Uterus (tissue), 4 donors: ENCODE measurements around the gene IQSEC3. TPM values are rescaled to one million over a fixed set of nuclear protein-coding genes. Genes with fewer than 3 reads are reported as not detected.

ENCODE experiments used
- DNase-seq, 2 donors: peaks; one replicate each; pipeline ENCODE4 v3.0.0-alpha.2; 2019 to 2020
- H3K27ac ChIP-seq, 2 donors: fragments of 200-600 bp; sonication (generic); 1 replicate in 1 of 2; 2 replicates in 1 of 2; pipeline ENCODE4 v1.5.1; 2016 to 2018
- H3K27me3 ChIP-seq, 2 donors: fragments of 200-600 bp; sonication (generic); one replicate each; pipeline ENCODE4 v1.5.1; 2018 to 2019; ENCODE audit warnings: control low read depth in 1 of 2
- H3K36me3 ChIP-seq, 2 donors: fragments of 200-600 bp; sonication (generic); one replicate each; pipeline ENCODE4 v1.5.1; 2019; ENCODE audit warnings: control low read depth in 1 of 2
- H3K4me1 ChIP-seq, 2 donors: fragments of 200-600 bp; sonication (generic); one replicate each; pipeline ENCODE4 v1.5.1; 2018 to 2019; ENCODE audit warnings: control low read depth in 1 of 2
- H3K4me3 ChIP-seq, 2 donors: fragments of 200-600 bp; sonication (generic); 1 replicate in 1 of 2; 2 replicates in 1 of 2; pipeline ENCODE4 v1.5.1; 2018 to 2019; ENCODE audit warnings: mild to moderate bottlenecking in 1 of 2
- H3K9me3 ChIP-seq, 2 donors: fragments of 200-600 bp; sonication (generic); one replicate each; pipeline ENCODE4 v1.5.1; 2019; ENCODE audit warnings: control low read depth in 1 of 2
- CTCF ChIP-seq, 4 experiments: fragments of 200-600 bp in 2 of 4; fragments of 450-650 bp in 2 of 4; sonication (generic) in 2 of 4; IDR thresholded peaks; one replicate each; pipeline ENCODE4 v1.5.1; 2016 to 2019; ENCODE audit warnings: antibody characterized with exemption in 4 of 4, mild to moderate bottlenecking in 2 of 4, moderate library complexity in 1 of 4
- POLR2A ChIP-seq, 2 donors: fragments of 450-650 bp; IDR thresholded peaks; one replicate each; pipeline ENCODE4 v1.6.1; 2016; ENCODE audit warnings: antibody characterized with exemption in 2 of 2, mild to moderate bottlenecking in 1 of 2, moderate library complexity in 1 of 2
- intact Hi-C: fragments of 100-400 bp; cut with DNase I; formaldehyde crosslinking; loops from one replicate; pipeline ENCODE4 v1.15.1; 2023; ENCODE audit warnings: low total_unique reads
- total RNA-seq, 4 donors: library from RNA; depleted of rRNA in 3 of 4; stranded (reverse); fragments of >200 nt in 3 of 4; gene quantifications; one replicate each; pipeline versions ENCODE4 v1.1.0 to v1.2.4, GENCODE V29; 2014 to 2023
- donor health status: DM: yes; HTN: yes; CAD: no.

IQSEC3 gene
- total RNA-seq, 4 donors from 2014 or later = under 0.01 to 2.9 (median 1.3) TPM

DNA sequence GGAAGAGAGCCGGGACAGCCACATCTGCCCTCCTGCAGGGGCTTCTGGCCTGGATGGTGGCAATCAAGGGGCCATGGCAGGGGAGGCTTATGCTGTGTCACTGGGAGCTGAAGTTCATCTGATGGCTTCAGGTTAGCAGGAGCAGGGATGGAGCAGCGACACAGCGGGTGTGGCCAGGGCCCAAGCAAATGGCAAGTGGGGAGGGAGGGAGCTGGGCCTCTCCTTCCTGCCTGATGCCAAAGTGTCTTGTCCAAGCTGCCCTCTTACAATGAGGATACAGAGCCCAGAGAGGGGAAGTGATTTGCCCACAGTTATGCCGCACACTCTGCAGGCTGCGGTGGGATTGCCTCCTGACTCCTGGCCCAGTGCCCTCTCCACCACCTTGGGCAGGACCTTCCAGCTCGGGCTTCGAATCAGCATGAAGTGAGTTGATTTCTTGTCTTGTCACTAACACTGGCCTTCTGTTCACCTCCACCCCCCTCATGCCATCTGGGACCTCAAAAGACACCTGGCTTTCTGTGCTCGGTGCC lies 51.3 kb downstream of the IQSEC3 start:
- no peak overlapping the region for H3K27ac ChIP-seq
- H3K27me3 ChIP-seq = no peaks in the 10 kb centered on the region
- DNase-seq = no peak
- intact Hi-C loops = no loop called here
- H3K36me3 ChIP-seq = no peaks in the 10 kb centered on the region
- TF ChIP-seq CTCF (IDR thresholded peaks at IDR 0.05) (no peak), POLR2A (IDR thresholded peaks at IDR 0.05) (no peak)
- H3K4me1 ChIP-seq = no peaks in the 10 kb centered on the region
- H3K9me3 ChIP-seq = no peaks in the 10 kb centered on the region
- no peak overlapping the region for H3K4me3 ChIP-seq

- intact Hi-C loops = no loop called here
- no peak for DNase-seq
- TF ChIP-seq POLR2A (IDR thresholded peaks at IDR 0.05) = no peak
- no peak for TF ChIP-seq CTCF (IDR thresholded peaks at IDR 0.05)
- no peaks in the 10 kb centered on the region for H3K9me3 ChIP-seq
- H3K36me3 ChIP-seq = no peaks in the 10 kb centered on the region
- H3K4me3 ChIP-seq = no peak overlapping the region
- H3K4me1 ChIP-seq = no peaks in the 10 kb centered on the region
- no peaks in the 10 kb centered on the region for H3K27me3 ChIP-seq
- no peak overlapping the region for H3K27ac ChIP-seq
Measured at GRCh38 chr12:118591-118990, 52.0 kb downstream of the IQSEC3 start.

DNA sequence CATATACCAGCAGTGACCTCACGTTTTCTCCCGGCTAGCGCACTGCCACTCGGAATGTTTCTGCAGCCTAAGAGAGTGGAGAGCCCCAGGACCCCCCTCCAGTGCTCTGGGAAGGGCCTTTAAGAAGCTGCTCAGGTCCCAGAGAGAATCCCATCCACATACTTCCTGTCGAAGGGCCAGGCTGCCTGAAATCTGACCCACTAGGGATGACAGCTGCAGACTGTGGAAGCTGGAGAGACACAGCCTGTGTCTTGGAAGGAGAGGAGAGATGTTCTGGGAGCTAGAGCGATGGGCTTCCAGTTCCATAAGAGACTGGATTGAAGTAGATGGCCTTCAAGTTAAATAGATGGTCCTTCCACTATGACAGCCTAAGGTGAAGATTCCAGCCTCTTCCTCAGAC lies 54.4 kb downstream of the IQSEC3 start:
- no peak for DNase-seq
- Histone ChIP-seq H3K9me3 (no peaks in the 10 kb centered on the region), H3K4me1 (no peaks in the 10 kb centered on the region), H3K27me3 (no peaks in the 10 kb centered on the region), H3K36me3 (no peaks in the 10 kb centered on the region), H3K4me3 (no peak overlapping the region), H3K27ac (no peak overlapping the region)
- intact Hi-C loops = no loop called here
- TF ChIP-seq POLR2A (IDR thresholded peaks at IDR 0.05) (no peak), CTCF (IDR thresholded peaks at IDR 0.05) (no peak)

- no peak for DNase-seq
- TF ChIP-seq POLR2A (IDR thresholded peaks at IDR 0.05) = no peak
- no peak for TF ChIP-seq CTCF (IDR thresholded peaks at IDR 0.05)
- intact Hi-C loops = no loop called here
- H3K4me1 ChIP-seq = no peaks in the 10 kb centered on the region
- no peak overlapping the region for H3K27ac ChIP-seq
- no peaks in the 10 kb centered on the region for H3K27me3 ChIP-seq
- no peak overlapping the region for H3K4me3 ChIP-seq
- no peaks in the 10 kb centered on the region for H3K36me3 ChIP-seq
- H3K9me3 ChIP-seq = no peaks in the 10 kb centered on the region
Measured at GRCh38 chr12:121647-122046, 55.1 kb downstream of the IQSEC3 start.

GRCh38 chr12:125075-125474 lies 58.5 kb downstream of the IQSEC3 start:
- DNase-seq = no peak
- H3K27me3 ChIP-seq = no peaks in the 10 kb centered on the region
- intact Hi-C loops = no loop called here
- H3K4me1 ChIP-seq = no peaks in the 10 kb centered on the region
- no peak for TF ChIP-seq CTCF (IDR thresholded peaks at IDR 0.05)
- TF ChIP-seq POLR2A (IDR thresholded peaks at IDR 0.05) = no peak
- H3K27ac ChIP-seq = no peak overlapping the region
- no peaks in the 10 kb centered on the region for H3K9me3 ChIP-seq
- H3K4me3 ChIP-seq = no peak overlapping the region
- H3K36me3 ChIP-seq = no peaks in the 10 kb centered on the region
